GM12878 (cell line): ENCODE results near the gene GAP43. TPM values are rescaled to one million over a fixed set of nuclear protein-coding genes. Genes with fewer than 3 reads are reported as not detected.

Experiments
- ATAC-seq: fragments of 200-7000 bp; cut with Tn5 transposase; 3 replicates; pipeline ENCODE4 v1.9.1; 2020; ENCODE audit warnings: mild to moderate bottlenecking, moderate library complexity
- BruUV-seq: library from RNA; stranded (reverse); fragments of 400-500 nt; replicated peaks from 2 replicates; lab custom pipeline; 2021; lab: Mats Ljungman, UMichigan
- CTCF ChIA-PET: fragments of 300-600 bp; sonication (Branson Sonifier 250); formaldehyde crosslinking; extraction: SDS; loops from one replicate; lab custom pipeline; 2021; ENCODE audit warnings: inconsistent platforms; lab: Yijun Ruan, JAX
- POLR2A ChIA-PET: fragments of 350-600 bp; formaldehyde crosslinking; extraction: SDS; loops from one replicate; lab custom pipeline; 2021; ENCODE audit warnings: inconsistent platforms; lab: Charles Lee
- RAD21 ChIA-PET: fragments of 300-600 bp; sonication (Branson Sonifier 250); formaldehyde crosslinking; loops from one replicate; lab custom pipeline; 2023; ENCODE audit warnings: antibody characterized with exemption; ENCODE audit not compliant: unreplicated experiment; lab: Charles Lee
- SMC1A ChIA-PET: fragments of 300-600 bp; sonication (Branson Sonifier 250); formaldehyde crosslinking; loops from one replicate; lab custom pipeline; 2023; ENCODE audit not compliant: unreplicated experiment, uncharacterized antibody; lab: Charles Lee
- DNase-seq: peaks from one replicate; pipeline ENCODE4 v3.0.0-alpha.2; 2011; ENCODE audit warnings: low read depth, low spot score
- FAIRE-seq: peaks from 3 replicates; lab custom pipeline; 2011; peaks lifted over from hg19 to GRCh38; lab: Jason Lieb, UNC
- H2AFZ ChIP-seq: 2 replicates; pipeline ENCODE4 v1.6.0; 2011; ENCODE audit warnings: low read depth, low read length, control low read depth; ENCODE audit not compliant: control insufficient read depth
- H3K27ac ChIP-seq: 2 replicates; pipeline ENCODE4 v1.5.1; 2011; ENCODE audit warnings: control low read depth; ENCODE audit not compliant: control insufficient read depth, insufficient read depth
- H3K27me3 ChIP-seq, 2 experiments: replicated peaks in 1 of 2; 2 replicates each; pipeline versions ENCODE4 v1.6.0 to v1.6.1; 2011; ENCODE audit warnings: low read length in 1 of 2; ENCODE audit not compliant: control insufficient read depth in 2 of 2, insufficient read depth in 2 of 2
- H3K36me3 ChIP-seq, 2 experiments: 2 replicates each; pipeline ENCODE4 v1.5.1; 2011; ENCODE audit warnings: low read length in 1 of 2; ENCODE audit not compliant: control insufficient read depth in 2 of 2, insufficient read depth in 2 of 2
- H3K4me1 ChIP-seq: 2 replicates; pipeline ENCODE4 v1.6.1; 2011; ENCODE audit warnings: mild to moderate bottlenecking, low read length, moderate library complexity, mixed read lengths; ENCODE audit not compliant: control insufficient read depth, insufficient read depth
- H3K4me2 ChIP-seq: 2 replicates; pipeline ENCODE4 v1.6.0; 2011; ENCODE audit warnings: control low read depth; ENCODE audit not compliant: control insufficient read depth, insufficient read depth
- H3K4me3 ChIP-seq: fragments of 200-600 bp; sonication (generic); 2 replicates; pipeline ENCODE4 v1.5.1; 2016
- H3K79me2 ChIP-seq: 2 replicates; pipeline ENCODE4 v1.6.0; 2011; ENCODE audit warnings: low read length; ENCODE audit not compliant: control insufficient read depth, insufficient read depth
- H3K9ac ChIP-seq: 2 replicates; pipeline ENCODE4 v1.8.0; 2011; ENCODE audit warnings: low read length, control low read depth, mixed read lengths; ENCODE audit not compliant: control insufficient read depth, insufficient read depth
- H3K9me3 ChIP-seq: replicated peaks from 3 replicates; pipeline ENCODE4 v1.5.1; 2011; ENCODE audit warnings: mild to moderate bottlenecking, low read length; ENCODE audit not compliant: control insufficient read depth, insufficient read depth
- H4K20me1 ChIP-seq: 2 replicates; pipeline ENCODE4 v1.6.0; 2011; ENCODE audit not compliant: control insufficient read depth, insufficient read depth
- BCLAF1 ChIP-seq: fragments of 450-650 bp; IDR thresholded peaks from 2 replicates; pipeline ENCODE4 v1.6.1; 2017; ENCODE audit warnings: antibody characterized with exemption, mild to moderate bottlenecking, moderate library complexity
- CBX3 ChIP-seq: fragments of 200-600 bp; sonication (generic); IDR thresholded peaks from 2 replicates; pipeline ENCODE4 v1.6.1; 2016; ENCODE audit warnings: low read depth, borderline replicate concordance
- CREM ChIP-seq: IDR thresholded peaks from 2 replicates; pipeline ENCODE4 v1.6.1; 2014; ENCODE audit warnings: antibody characterized with exemption, low read depth
- E4F1 ChIP-seq: fragments of 450-650 bp; IDR thresholded peaks from 2 replicates; pipeline ENCODE4 v1.6.1; 2018; ENCODE audit warnings: borderline replicate concordance, mild to moderate bottlenecking; ENCODE audit not compliant: partially characterized antibody
- HDGF ChIP-seq: fragments of 450-650 bp; IDR thresholded peaks from 2 replicates; pipeline ENCODE4 v1.6.1; 2016; ENCODE audit warnings: antibody characterized with exemption
- IRF3 ChIP-seq: fragments of 450-650 bp; IDR thresholded peaks from 2 replicates; pipeline ENCODE4 v1.6.1; 2014; ENCODE audit warnings: mild to moderate bottlenecking
- IRF4 ChIP-seq: IDR thresholded peaks from 2 replicates; pipeline ENCODE4 v1.6.1; 2011; ENCODE audit warnings: low read depth, low read length
- MAX ChIP-seq: IDR thresholded peaks from 2 replicates; pipeline ENCODE4 v1.6.1; 2012; ENCODE audit warnings: low read depth, low read length, improper control_type of control experiment
- PML ChIP-seq: IDR thresholded peaks from 2 replicates; pipeline ENCODE4 v1.6.1; 2012; ENCODE audit warnings: low read length, inconsistent platforms
- POLR2AphosphoS5 ChIP-seq: IDR thresholded peaks from 2 replicates; pipeline ENCODE4 v1.6.1; 2011; ENCODE audit warnings: mild to moderate bottlenecking, low read length, inconsistent platforms
- SREBF2 ChIP-seq: IDR thresholded peaks from 2 replicates; pipeline ENCODE4 v1.6.1; 2012; ENCODE audit warnings: mild to moderate bottlenecking, low read length
- SUZ12 ChIP-seq: fragments of 200-600 bp; sonication (generic); IDR thresholded peaks from one replicate; pipeline ENCODE4 v1.6.1; 2018; ENCODE audit warnings: antibody characterized with exemption, mild to moderate bottlenecking; ENCODE audit not compliant: unreplicated experiment
- TCF3 ChIP-seq: IDR thresholded peaks from 2 replicates; pipeline ENCODE4 v1.6.1; 2012; ENCODE audit warnings: low read depth, mild to moderate bottlenecking, low read length, borderline replicate concordance; ENCODE audit not compliant: insufficient read depth
- USF1 ChIP-seq: IDR thresholded peaks from 2 replicates; pipeline ENCODE4 v1.6.1; 2011; ENCODE audit warnings: borderline replicate concordance, low read depth, mild to moderate bottlenecking, moderate library complexity, mixed read lengths, low read length; ENCODE audit not compliant: insufficient read depth; ENCODE audit errors: extremely low read length
- YY1 ChIP-seq: IDR thresholded peaks from 2 replicates; pipeline ENCODE4 v1.6.1; 2011; ENCODE audit warnings: low read depth, mild to moderate bottlenecking, low read length
- ZNF274 ChIP-seq: IDR thresholded peaks from one replicate; pipeline ENCODE4 v1.8.0; 2011; ENCODE audit not compliant: insufficient read length, insufficient read depth
- WGBS: methylation state at CpG from one replicate; pipeline ENCODE4 v1.1.6; 2016; ENCODE audit warnings: low lambda C conversion rate; ENCODE audit not compliant: insufficient replicate concordance, insufficient coverage; ENCODE audit errors: missing lambda C conversion rate; 5-methylcytosine and 5-hydroxymethylcytosine counted together
- in situ Hi-C: fragments of 300-500 bp; cut with MboI; formaldehyde crosslinking; loops from 9 replicates; pipeline ENCODE4 v1.14.3; 2018; ENCODE audit warnings: mixed read lengths
- intact Hi-C: fragments of 100-400 bp; cut with micrococcal nuclease; formaldehyde crosslinking; loops from one replicate; pipeline ENCODE4 v1.14.2; 2022; ENCODE audit not compliant: unreplicated experiment
- polyA plus RNA-seq, 11 experiments: library from polyadenylated mRNA; depleted of rRNA in 4 of 11; unstranded in 6 of 11; stranded (reverse) in 5 of 11; fragments of >200 nt; fragmentation: Nextera tagmentation in 4 of 11; fragmentation: Illumina TruSeq in 1 of 11; extraction: Ambion mirVana in 4 of 11; extraction: Trizol in 1 of 11; gene quantifications; 1 replicate in 1 of 11; 2 replicates in 10 of 11; pipeline versions ENCODE4 v1.2.1 to v1.2.3, GENCODE V29; 2011 to 2016; ENCODE audit warnings: inconsistent platforms in 2 of 11, missing spikeins in 2 of 11, low read depth in 1 of 11
- total RNA-seq, 4 experiments: library from RNA; depleted of rRNA in 3 of 4; stranded (reverse); fragments of >200 nt in 3 of 4; fragmentation: Illumina TruSeq in 1 of 4; extraction: Trizol in 1 of 4; gene quantifications; 2 replicates each; pipeline versions ENCODE4 v1.2.1 to v1.2.3, GENCODE V29; 2013 to 2021

GAP43 gene
- total and polyA plus RNA-seq, 10 of the 15 experiments (the other 5 are each of a cell fraction or from before 2014, with no cell fraction given): 0.06 to 0.16 TPM; not detected in 8

GRCh38 chr3:115595611-115596275, 27.6 kb upstream of the GAP43 start:
- H3K36me3 ChIP-seq: no peaks in the 10 kb centered on the region
- ATAC-seq (no peak), FAIRE-seq (no peak), DNase-seq (no peak)
- no peaks in the 10 kb centered on the region; the same call in 2 of the 3 replicates for H3K9me3 ChIP-seq
- no peaks in the 10 kb centered on the region for H4K20me1 ChIP-seq
- no peak for TF ChIP-seq IRF4
- no peak for TF ChIP-seq MAX
- no peak for TF ChIP-seq IRF3
- no peak for TF ChIP-seq ZNF274
- TF ChIP-seq TCF3: no peak
- TF ChIP-seq BCLAF1: no peak
- no peak for TF ChIP-seq YY1
- TF ChIP-seq HDGF: no peak
- no peak for TF ChIP-seq SREBF2
- TF ChIP-seq SUZ12: no peak
- no peak for TF ChIP-seq POLR2AphosphoS5
- no peak for TF ChIP-seq E4F1
- no peak for TF ChIP-seq CREM
- no peak for TF ChIP-seq CBX3
- TF ChIP-seq USF1: no peak
- TF ChIP-seq PML: no peak
- no peak overlapping the region for H3K4me2 ChIP-seq
- no TSS peak for BruUV-seq
- RAD21 ChIA-PET: no interaction called here
- CTCF ChIA-PET: no interaction called here
- H2AFZ ChIP-seq: no peak overlapping the region
- 62% methylated on average over 2 of the region's 2 CpGs for WGBS
- H3K9ac ChIP-seq: no peak overlapping the region
- POLR2A ChIA-PET: no interaction called here
- H3K4me1 ChIP-seq: no peaks in the 10 kb centered on the region
- H3K4me3 ChIP-seq: no peak overlapping the region
- no peaks in the 10 kb centered on the region for H3K27me3 ChIP-seq
- no peak overlapping the region for H3K27ac ChIP-seq
- SMC1A ChIA-PET: no interaction called here
- intact Hi-C loops: no loop called here
- in situ Hi-C loops: no loop called here
- no peaks in the 10 kb centered on the region for H3K79me2 ChIP-seq
